GM12865 (cell line): ENCODE results near the gene FOXP1.

ENCODE experiments used
- DNase-seq: peaks from one replicate; pipeline ENCODE4 v3.0.0; 2010; ENCODE audit warnings: low read depth
- H3K4me3 ChIP-seq: 2 replicates; pipeline ENCODE4 v1.5.1; 2011; ENCODE audit warnings: mild to moderate bottlenecking, low read depth, low read length, control low read depth
- CTCF ChIP-seq: IDR thresholded peaks from 2 replicates; pipeline ENCODE4 v1.5.1; 2011; ENCODE audit warnings: low read length, control low read depth, low read depth, inconsistent platforms; ENCODE audit not compliant: insufficient read depth; ENCODE audit errors: missing control alignments

Gene FOXP1

DNA sequence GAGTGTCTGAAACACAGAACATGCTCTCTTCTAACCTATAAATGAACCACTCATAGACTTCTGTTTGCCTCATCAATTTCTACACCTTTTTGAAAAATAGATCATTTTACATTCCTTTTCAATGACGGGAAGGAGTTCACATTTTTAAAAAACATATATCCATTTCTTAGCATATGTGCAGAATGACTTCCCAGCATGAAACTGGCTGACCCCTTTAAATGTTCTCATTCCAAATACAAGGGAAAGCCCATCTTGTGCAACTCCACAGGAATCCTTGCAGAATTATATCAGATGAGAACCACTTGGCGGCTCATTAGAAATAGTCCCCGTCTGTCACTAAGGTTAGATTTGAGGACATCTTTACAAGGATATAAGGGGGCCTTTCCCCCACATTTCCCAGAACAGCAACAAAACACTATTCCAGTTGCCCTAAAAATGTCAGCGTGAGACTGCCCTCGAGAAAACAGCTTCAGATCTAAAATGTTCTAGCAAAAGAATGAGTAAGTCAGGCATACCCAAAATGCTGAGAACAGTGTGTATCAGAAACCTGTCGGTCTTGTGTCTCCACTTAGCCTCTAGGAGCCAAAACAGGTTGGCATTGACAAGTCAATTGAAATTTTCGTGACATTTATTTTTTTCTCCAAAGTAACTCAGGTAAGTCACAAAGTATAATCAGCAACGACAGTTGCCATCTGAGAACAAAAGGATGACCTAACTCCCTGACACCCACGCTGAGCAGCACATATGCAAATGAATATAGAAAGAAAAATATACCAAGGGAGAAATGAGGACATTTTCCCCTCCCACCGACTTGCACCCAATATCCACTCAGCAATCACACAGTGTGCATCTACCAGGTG, 63.1 kb downstream of the FOXP1 start:
- no peak for DNase-seq
- TF ChIP-seq CTCF = no peak
- no peak overlapping the region for H3K4me3 ChIP-seq

DNA sequence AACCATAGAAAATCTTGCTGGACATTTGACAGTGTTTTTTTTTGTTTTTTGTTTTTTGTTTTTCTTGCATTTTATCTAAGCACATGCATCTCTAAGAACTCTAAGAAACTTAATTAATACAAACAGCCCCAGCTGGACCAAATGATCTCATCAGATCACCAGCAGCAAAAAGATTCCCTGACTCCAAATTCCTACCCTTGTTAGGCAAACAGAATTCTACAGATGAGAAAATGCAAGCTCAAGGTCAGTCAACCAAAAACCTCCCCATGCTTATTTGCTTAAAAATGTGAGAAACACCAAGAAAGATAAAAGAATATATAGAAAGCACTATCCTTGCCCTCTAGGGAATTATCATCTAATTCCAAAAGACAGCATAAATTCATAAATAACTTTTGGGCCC, 65.4 kb downstream of the FOXP1 start:
- TF ChIP-seq CTCF = no peak
- no peak for DNase-seq
- H3K4me3 ChIP-seq = no peak overlapping the region

DNA sequence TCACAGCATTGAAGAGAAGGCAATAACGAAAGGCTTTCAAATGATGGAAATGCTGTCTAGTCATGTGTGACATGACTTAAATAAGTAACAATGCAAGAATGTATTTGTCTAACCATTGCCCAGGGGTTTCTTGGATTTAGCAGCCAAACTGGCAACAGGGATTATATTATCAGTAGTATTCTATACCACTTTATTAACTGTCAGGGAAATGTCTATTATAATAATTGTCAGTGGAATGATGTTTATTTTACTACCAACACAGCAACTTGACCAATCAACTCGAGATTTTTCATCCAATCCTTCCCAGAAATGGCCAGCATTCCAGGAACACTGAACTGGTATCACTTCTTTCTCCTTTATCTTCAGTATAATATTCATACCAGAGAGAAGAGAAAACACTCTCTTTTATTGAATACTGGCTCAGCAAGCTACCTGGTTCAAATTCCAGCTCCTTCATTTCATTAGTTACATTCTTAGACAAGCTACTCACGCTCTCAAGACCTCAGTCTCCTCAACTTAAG, 66.2 kb downstream of the FOXP1 start:
- TF ChIP-seq CTCF = no peak
- DNase-seq = no peak
- no peak overlapping the region for H3K4me3 ChIP-seq

GRCh38 chr3:71515636-71516365, 67.7 kb downstream of the FOXP1 start:
- no peak overlapping the region for H3K4me3 ChIP-seq
- no peak for TF ChIP-seq CTCF
- no peak for DNase-seq

DNA sequence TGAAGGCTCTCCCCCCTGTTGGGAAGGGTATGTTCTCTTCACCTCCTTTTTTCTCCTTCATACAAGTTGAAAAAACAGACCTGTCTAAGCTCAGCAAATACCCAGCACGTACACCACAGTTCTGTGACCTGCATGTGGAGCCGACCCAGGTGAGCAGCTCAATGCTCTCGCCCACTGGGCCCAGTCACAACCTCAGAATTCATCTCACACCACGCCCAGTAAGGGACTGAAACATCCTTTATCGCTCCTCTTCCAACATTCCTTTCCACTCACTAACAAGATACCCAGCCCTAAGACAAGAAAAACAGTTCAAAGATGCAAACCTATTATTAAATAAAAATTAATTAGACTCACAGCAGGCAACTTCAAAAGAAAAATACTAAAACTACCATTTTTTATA, 68.9 kb downstream of the FOXP1 start:
- no peak for TF ChIP-seq CTCF
- DNase-seq = no peak
- H3K4me3 ChIP-seq = no peak overlapping the region

GRCh38 chr3:71513515-71513914, 70.0 kb downstream of the FOXP1 start:
- no peak overlapping the region for H3K4me3 ChIP-seq
- DNase-seq = no peak
- TF ChIP-seq CTCF = no peak
